ENCODE measurements around the gene MUC16. TPM values are rescaled to one million over a fixed set of nuclear protein-coding genes. Genes with fewer than 3 reads are reported as not detected.
"Not testable (repeated sequence)": the region's sequence is repeated elsewhere in the genome, so short reads cannot be mapped to it uniquely, and the experiment has no call there.

The MUC16 gene
- total RNA-seq = not detected in 2 replicates

- intact Hi-C loops (cut with micrococcal nuclease) = no loop called here
Observed at GRCh38 chr19:9009935-9010651, at the start of gene MUC16. MUC16 (minus strand) TSS chr19:9010409.

- intact Hi-C loops (cut with micrococcal nuclease) = no loop called here
Observed at GRCh38 chr19:9058905-9059667, 48.9 kb upstream of the MUC16 start.

GRCh38 chr19:9057505-9058258 lies 47.5 kb upstream of the MUC16 start:
- intact Hi-C loops (cut with micrococcal nuclease) = no loop called here

GRCh38 chr19:9056131-9056530 lies 45.9 kb upstream of the MUC16 start:
- intact Hi-C loops (cut with micrococcal nuclease) = not testable (repeated sequence)

DNA sequence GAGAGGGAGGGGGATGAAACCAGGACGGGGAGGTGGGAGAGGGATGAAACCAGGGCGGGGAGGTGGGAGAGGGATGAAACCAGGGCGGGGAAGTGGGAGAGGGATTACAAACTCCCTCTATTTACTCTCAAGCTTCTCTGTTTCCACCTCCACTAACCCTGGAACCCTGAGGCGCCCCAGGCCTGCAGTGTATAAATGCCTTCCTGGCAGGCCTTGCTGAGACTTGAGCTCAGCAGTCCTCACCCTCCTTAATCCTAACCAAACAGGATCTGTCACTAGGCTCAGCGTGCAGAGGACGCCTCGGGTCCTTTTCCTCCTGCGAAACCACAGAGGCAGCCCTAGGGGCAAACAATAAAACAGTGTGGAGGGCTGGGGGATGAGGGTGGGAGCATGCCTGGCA lies 44.6 kb upstream of the MUC16 start:
- intact Hi-C loops (cut with micrococcal nuclease) = no loop called here

GRCh38 chr19:9054207-9054606 lies 44.0 kb upstream of the MUC16 start:
- intact Hi-C loops (cut with micrococcal nuclease) = no loop called here

GRCh38 chr19:9053674-9054073 lies 43.5 kb upstream of the MUC16 start:
- intact Hi-C loops (cut with micrococcal nuclease) = not testable (repeated sequence)

DNA sequence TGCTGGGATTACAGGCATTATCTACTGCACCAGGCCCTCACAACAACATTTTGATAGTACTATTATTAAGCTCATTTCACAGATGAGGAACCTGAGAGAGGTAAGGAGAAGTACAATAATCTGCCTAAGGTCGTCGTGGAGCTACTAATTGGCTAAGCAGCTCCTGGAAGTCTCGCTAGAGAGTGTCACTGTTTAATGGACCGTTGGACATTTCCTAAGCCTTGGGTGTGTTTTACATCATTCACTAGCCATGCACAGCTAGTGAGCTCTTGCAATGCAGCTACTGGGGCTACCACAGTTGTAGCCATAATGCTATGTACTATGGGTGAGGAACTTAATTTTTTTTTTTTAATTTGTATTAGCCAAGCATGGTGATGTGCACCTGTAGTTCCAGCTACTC lies 42.7 kb upstream of the MUC16 start:
- intact Hi-C loops (cut with micrococcal nuclease) = no loop called here

DNA sequence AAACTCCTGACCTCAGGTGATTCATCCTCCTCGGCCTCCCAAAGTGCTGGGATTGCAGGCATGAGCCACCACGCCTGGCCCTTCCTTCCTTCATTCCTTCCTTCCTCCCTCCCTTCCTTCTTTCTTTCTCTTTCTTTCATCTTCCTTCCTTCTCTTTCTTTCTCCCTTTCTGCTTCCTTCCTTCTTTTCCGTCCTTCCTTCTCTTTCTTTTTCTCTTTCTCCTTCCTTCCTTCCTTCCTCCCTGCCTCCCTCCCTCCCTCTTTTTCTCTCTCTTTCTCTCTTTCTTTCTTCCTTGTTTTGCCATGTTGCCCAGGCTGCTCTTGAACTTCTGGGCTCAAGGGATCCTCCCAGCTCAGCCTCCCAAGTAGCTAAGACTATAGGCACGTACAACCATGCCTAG lies 36.5 kb upstream of the MUC16 start:
- intact Hi-C loops (cut with micrococcal nuclease) = no loop called here

DNA sequence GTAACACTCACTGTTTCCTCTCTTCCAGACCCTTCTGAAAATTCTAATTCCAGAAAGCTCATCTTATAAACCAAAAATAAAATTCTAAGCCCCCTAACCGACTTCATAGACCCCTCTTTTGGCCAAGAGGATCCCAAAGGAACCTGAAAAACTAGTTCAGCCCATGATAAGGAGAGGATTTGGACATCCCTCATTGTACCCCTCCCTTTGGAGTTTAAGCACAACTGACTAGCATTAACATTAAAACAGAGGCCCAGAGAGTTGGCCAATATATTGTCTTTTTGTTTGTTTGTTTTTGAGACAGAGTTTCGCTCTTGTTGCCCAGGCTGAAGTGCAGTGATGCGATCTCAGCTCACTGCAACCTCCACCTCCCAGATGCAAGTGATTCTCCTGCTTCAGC lies 34.2 kb upstream of the MUC16 start:
- intact Hi-C loops (cut with micrococcal nuclease) = no loop called here

DNA sequence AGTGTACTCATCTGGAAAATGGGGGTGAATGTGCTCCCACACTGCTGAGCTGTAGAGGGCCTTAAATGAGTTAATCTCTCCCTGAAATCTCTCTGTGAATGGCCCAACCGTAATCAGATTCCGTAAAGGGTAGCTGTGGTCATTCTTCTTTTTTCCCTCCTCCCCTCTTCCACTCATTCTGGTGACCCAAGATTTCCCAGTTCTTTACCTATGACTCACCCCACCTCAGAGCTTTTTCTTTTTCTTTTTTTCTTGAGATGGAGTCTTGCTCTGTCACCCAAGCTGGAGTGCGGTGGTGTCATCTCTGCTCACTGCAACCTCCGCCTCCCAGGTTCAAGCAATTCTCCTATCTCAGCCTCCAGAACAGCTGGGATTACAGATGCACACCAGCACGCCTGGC lies 33.3 kb upstream of the MUC16 start:
- intact Hi-C loops (cut with micrococcal nuclease) = no loop called here

- intact Hi-C loops (cut with micrococcal nuclease) = no loop called here
Observed at GRCh38 chr19:9041023-9041422, 30.8 kb upstream of the MUC16 start.

DNA sequence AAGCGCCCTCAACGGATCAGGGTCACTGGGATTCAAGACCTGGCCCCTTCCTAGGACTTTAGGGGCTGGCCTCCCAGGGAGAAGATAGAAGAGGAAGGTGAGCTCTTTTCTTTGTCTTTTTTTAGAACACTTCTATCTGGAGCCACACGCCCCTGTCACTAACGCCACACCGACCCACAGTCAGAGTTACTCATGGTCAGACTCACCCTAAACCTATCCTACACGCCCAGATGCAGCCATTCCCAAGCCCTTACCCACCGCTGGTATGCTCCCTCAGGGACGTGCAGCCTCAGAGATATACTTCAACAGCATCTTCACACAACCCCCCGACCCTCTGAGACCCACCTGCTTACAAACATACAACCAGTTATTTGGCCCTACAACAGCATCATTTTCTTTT lies 29.9 kb upstream of the MUC16 start:
- intact Hi-C loops (cut with micrococcal nuclease) = no loop called here

DNA sequence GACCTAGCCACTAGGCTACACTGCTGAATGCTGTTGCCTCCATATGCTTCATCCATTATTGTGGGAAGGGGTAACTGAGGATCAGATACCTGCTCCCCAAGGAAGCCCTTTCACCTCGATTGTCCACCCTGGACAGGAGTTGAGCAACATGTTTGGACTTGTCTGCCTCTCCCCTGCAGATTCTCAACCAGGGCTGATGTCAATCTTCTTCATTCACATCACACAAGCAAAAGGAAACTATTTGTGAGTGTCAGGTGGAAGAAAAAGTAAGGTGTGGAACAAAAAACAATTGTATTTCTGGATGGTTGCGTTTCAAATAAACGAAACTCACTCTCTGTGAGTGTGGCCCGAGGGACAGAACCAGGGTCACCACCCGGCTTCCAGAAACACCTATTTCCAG lies 29.5 kb upstream of the MUC16 start:
- intact Hi-C loops (cut with micrococcal nuclease) = no loop called here

DNA sequence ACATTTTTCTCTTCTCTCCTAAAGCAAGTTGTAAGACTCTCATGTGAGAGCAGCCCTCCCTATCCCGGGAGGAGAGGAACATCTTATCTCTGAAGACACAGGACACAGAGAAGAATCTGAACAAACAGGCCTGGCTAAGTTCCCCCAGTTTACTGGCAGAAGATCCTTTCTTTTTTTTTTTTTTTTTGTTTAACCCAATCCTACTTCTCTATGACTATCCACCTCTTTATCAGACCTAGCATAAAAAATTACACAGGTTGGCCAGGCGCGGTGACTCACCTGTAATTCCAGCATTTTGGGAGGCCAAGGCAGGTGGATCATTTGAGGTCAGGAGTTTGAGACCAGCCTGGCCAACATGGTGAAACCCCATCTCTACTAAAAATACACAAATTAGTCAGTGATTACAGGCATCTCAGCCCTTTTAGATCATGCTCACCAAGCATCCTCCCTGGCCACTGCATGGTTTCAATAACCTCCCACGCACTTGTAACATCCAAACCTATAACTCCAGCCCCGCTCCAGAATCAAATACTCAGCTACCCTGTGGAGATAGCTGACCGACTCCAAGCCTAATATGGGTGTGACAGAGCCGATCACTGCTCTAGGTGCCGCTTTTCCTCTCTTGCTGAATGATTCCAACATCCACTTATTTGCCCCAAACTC lies 27.3 kb upstream of the MUC16 start:
- intact Hi-C loops (cut with micrococcal nuclease) = no loop called here

- intact Hi-C loops (cut with micrococcal nuclease) = no loop called here
Observed at GRCh38 chr19:9032136-9032631, 22.0 kb upstream of the MUC16 start.

GRCh38 chr19:9018163-9018875 lies 8.1 kb upstream of the MUC16 start:
- intact Hi-C loops (cut with micrococcal nuclease) = no loop called here

- intact Hi-C loops (cut with micrococcal nuclease) = no loop called here
Observed at GRCh38 chr19:9014803-9015202, 4.6 kb upstream of the MUC16 start.

GRCh38 chr19:9013988-9014387 lies 3.8 kb upstream of the MUC16 start:
- intact Hi-C loops (cut with micrococcal nuclease) = no loop called here

DNA sequence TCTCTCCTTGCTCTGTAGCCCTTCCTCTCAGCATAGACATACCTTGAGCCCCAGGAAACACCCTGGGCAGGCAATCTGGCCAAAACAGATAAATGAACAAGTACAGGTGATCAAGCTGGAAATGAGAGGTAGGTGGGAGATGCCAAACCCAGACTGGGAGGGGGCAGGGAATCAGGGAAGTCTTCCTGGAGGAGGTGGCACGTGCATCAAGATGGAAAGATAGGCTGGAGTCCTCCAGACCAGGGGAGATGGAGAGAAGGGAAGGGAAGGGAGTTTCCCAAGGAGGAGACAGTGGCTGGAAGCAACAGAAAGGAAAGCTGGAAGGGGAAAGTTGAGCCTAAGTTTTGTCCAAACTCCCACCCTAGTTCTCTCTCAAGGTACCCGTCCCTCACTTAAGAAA lies 1.7 kb upstream of the MUC16 start:
- intact Hi-C loops (cut with micrococcal nuclease) = no loop called here

DNA sequence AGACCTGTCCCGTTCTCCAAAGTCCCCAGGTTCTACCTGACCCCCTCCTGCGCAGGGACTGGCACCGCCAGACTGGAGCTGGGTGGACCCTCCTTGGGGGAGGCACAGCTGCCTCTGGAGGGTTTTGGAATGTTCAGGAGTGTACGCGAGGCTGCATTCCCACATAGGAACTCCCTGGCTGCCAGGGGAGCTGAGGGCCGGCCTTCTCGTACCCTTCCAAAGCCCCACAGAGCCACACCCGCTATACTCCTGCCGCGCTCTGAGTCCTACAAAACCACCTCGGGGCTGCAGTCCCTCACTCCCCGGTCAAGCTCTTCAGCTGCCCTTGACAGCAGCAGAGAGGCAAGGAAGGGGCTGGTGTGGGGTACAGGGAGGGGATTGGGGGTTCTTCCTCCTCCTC lies 484 bp upstream of the MUC16 start:
- intact Hi-C loops (cut with micrococcal nuclease) = no loop called here

All from T-helper 1 cell treated with Interleukin-12 subunit alpha and Interleukin-12 subunit beta and Interleukin-4 antibody, amounts not matched to agents 30 ng/mL and 1 ng/mL, for 36 hours (primary cell).